Measurements from ENCODE around the gene OSBPL6.

DNA sequence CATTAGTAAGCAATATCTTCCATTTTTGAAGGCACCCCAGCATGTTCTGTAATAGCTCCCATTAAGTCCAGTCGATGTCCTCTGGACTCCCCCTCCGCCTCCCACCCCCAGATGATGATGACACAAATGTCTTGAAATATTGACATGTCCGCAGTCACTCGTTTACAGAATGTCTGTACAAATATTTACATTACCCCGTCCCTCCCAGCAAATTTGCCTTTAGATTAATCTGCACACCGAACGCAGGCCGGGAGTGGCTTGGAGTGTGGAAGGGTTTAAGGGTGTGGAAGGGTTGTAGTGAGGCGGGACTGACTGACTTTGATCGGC is 853 bp upstream of the OSBPL6 start:
- TF ChIP-seq, protein P1, sequence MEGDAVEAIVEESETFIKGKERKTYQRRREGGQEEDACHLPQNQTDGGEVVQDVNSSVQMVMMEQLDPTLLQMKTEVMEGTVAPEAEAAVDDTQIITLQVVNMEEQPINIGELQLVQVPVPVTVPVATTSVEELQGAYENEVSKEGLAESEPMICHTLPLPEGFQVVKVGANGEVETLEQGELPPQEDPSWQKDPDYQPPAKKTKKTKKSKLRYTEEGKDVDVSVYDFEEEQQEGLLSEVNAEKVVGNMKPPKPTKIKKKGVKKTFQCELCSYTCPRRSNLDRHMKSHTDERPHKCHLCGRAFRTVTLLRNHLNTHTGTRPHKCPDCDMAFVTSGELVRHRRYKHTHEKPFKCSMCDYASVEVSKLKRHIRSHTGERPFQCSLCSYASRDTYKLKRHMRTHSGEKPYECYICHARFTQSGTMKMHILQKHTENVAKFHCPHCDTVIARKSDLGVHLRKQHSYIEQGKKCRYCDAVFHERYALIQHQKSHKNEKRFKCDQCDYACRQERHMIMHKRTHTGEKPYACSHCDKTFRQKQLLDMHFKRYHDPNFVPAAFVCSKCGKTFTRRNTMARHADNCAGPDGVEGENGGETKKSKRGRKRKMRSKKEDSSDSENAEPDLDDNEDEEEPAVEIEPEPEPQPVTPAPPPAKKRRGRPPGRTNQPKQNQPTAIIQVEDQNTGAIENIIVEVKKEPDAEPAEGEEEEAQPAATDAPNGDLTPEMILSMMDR (IDR thresholded peaks at IDR 0.05) = no peak
- TF ChIP-seq POLR2A (IDR thresholded peaks at IDR 0.05) = no peak

Measured in right lobe of liver (tissue), 4 donors.